HUES64 (cell line): ENCODE results near the gene PSD.
A peak's percentile ranks its signal among the peaks of the same experiment; 100 is the strongest.

Experiments
- H3K27ac ChIP-seq: 2 replicates; pipeline ENCODE4 v1.7.0; 2013; ENCODE audit warnings: low read depth, low read length, inconsistent platforms
- H3K27me3 ChIP-seq: 2 replicates; pipeline ENCODE4 v1.6.1; 2013; ENCODE audit warnings: mild to moderate bottlenecking, low read length; ENCODE audit not compliant: insufficient read depth
- H3K36me3 ChIP-seq: 2 replicates; pipeline ENCODE4 v1.6.1; 2013; ENCODE audit warnings: mild to moderate bottlenecking, low read length; ENCODE audit not compliant: insufficient read depth
- H3K4me1 ChIP-seq: 2 replicates; pipeline ENCODE4 v1.6.1; 2013; ENCODE audit warnings: mild to moderate bottlenecking, low read length, moderate library complexity; ENCODE audit not compliant: insufficient read depth
- H3K4me3 ChIP-seq: 2 replicates; pipeline ENCODE4 v1.5.1; 2013; ENCODE audit warnings: mild to moderate bottlenecking, low read length, moderate library complexity
- H3K9ac ChIP-seq: 2 replicates; pipeline ENCODE4 v1.6.1; 2013; ENCODE audit warnings: mild to moderate bottlenecking, low read depth, low read length
- H3K9me3 ChIP-seq: 2 replicates; pipeline ENCODE4 v1.6.1; 2013; ENCODE audit warnings: low read depth, low read length; ENCODE audit not compliant: insufficient read depth
- WGBS: fragments of 150-250, 120-280 bp; methylation state at CpG from one replicate; pipeline ENCODE4 v1.1.7; 2013; ENCODE audit warnings: missing lambda C conversion rate; 5-methylcytosine and 5-hydroxymethylcytosine counted together

Gene PSD

GRCh38 chr10:102409604-102410428 lies 8.8 kb downstream of the PSD start:
- 39% methylated on average over 24 of the region's 24 CpGs for WGBS
- H3K9me3 ChIP-seq, result no peaks in the 10 kb centered on the region
- H3K9ac ChIP-seq, result peak overlapping the region; percentile 33
- H3K4me1 ChIP-seq, result peaks cover 8% of the 10 kb centered on the region; the same call in 1 of the 2 replicates
- H3K4me3 ChIP-seq, result peak overlapping the region; percentile 63
- H3K27me3 ChIP-seq, result peaks cover 55% of the 10 kb centered on the region
- H3K27ac ChIP-seq, result no peak overlapping the region
- no peaks in the 10 kb centered on the region for H3K36me3 ChIP-seq

- H3K27ac ChIP-seq, result no peak overlapping the region
- peaks cover 55% of the 10 kb centered on the region for H3K27me3 ChIP-seq
- H3K9ac ChIP-seq, result no peak overlapping the region; the same call in 1 of the 2 replicates
- no peaks in the 10 kb centered on the region for H3K36me3 ChIP-seq
- no peaks in the 10 kb centered on the region for H3K9me3 ChIP-seq
- peak overlapping the region; percentile 63 for H3K4me3 ChIP-seq
- H3K4me1 ChIP-seq, result peaks cover 8% of the 10 kb centered on the region; the same call in 1 of the 2 replicates
- 1% methylated on average over 101 of the region's 103 CpGs for WGBS
Observed at GRCh38 chr10:102408728-102409603, 9.6 kb downstream of the PSD start.

- H3K36me3 ChIP-seq, result no peaks in the 10 kb centered on the region
Observed at GRCh38 chr10:102408131-102408727, 10.4 kb downstream of the PSD start.

GRCh38 chr10:102407425-102408130 lies 11.0 kb downstream of the PSD start:
- Histone ChIP-seq H3K36me3 (0 out of 2 replicates have a peak, but pooled peaks cover under 1% of the 10 kb centered on the region), H3K27ac (no peak overlapping the region), H3K9ac (no peak overlapping the region), H3K4me1 (peaks cover 8% of the 10 kb centered on the region; the same call in 1 of the 2 replicates), H3K27me3 (peaks cover 55% of the 10 kb centered on the region), H3K9me3 (no peaks in the 10 kb centered on the region), H3K4me3 (no peak overlapping the region)
- 87% methylated on average over 13 of the region's 13 CpGs for WGBS

More at GRCh38 chr10:102408131-102408727, 10.4 kb downstream of the PSD start:
- H3K27me3 ChIP-seq, result peaks cover 55% of the 10 kb centered on the region
- H3K9me3 ChIP-seq, result no peaks in the 10 kb centered on the region
- 72% methylated on average over 14 of the region's 14 CpGs for WGBS
- H3K9ac ChIP-seq, result no peak overlapping the region
- H3K4me3 ChIP-seq, result peak overlapping the region; percentile 63
- H3K27ac ChIP-seq, result no peak overlapping the region
- H3K4me1 ChIP-seq, result peaks cover 8% of the 10 kb centered on the region; the same call in 1 of the 2 replicates

- Histone ChIP-seq H3K4me1 (peaks cover 8% of the 10 kb centered on the region; the same call in 1 of the 2 replicates), H3K27ac (no peak overlapping the region)
- 100% methylated on average over 2 of the region's 2 CpGs for WGBS
Observed at GRCh38 chr10:102406815-102407214, 11.8 kb downstream of the PSD start.

GRCh38 chr10:102405632-102406031 lies 13.0 kb downstream of the PSD start:
- no peak overlapping the region for H3K9ac ChIP-seq
- peaks cover 12% of the 10 kb centered on the region for H3K36me3 ChIP-seq
- H3K4me1 ChIP-seq, result peaks cover 8% of the 10 kb centered on the region; the same call in 1 of the 2 replicates
- peaks cover 37% of the 10 kb centered on the region for H3K27me3 ChIP-seq
- WGBS, result 90% methylated on average over 6 of the region's 6 CpGs
- H3K4me3 ChIP-seq, result no peak overlapping the region
- H3K27ac ChIP-seq, result no peak overlapping the region
- no peaks in the 10 kb centered on the region for H3K9me3 ChIP-seq

More at GRCh38 chr10:102406815-102407214, 11.8 kb downstream of the PSD start:
- Histone ChIP-seq H3K36me3 (peaks cover 4% of the 10 kb centered on the region; the same call in 1 of the 2 replicates), H3K27me3 (peaks cover 49% of the 10 kb centered on the region), H3K9me3 (no peaks in the 10 kb centered on the region), H3K9ac (no peak overlapping the region), H3K4me3 (no peak overlapping the region)

- peaks cover 12% of the 10 kb centered on the region for H3K36me3 ChIP-seq
- no peak overlapping the region for H3K27ac ChIP-seq
- no peak overlapping the region for H3K9ac ChIP-seq
- 92% methylated on average over 19 of the region's 19 CpGs for WGBS
- H3K4me3 ChIP-seq, result no peak overlapping the region
- H3K27me3 ChIP-seq, result peaks cover 34% of the 10 kb centered on the region
- peaks cover 8% of the 10 kb centered on the region; the same call in 1 of the 2 replicates for H3K4me1 ChIP-seq
- no peaks in the 10 kb centered on the region for H3K9me3 ChIP-seq
Observed at GRCh38 chr10:102405108-102405571, 13.4 kb downstream of the PSD start.

GRCh38 chr10:102404361-102405107 lies 14.1 kb downstream of the PSD start:
- WGBS, result 95% methylated on average over 17 of the region's 17 CpGs
- Histone ChIP-seq H3K9ac (no peak overlapping the region), H3K36me3 (peaks cover 12% of the 10 kb centered on the region), H3K27ac (no peak overlapping the region), H3K9me3 (no peaks in the 10 kb centered on the region), H3K27me3 (peaks cover 33% of the 10 kb centered on the region), H3K4me1 (peaks cover 6% of the 10 kb centered on the region; the same call in 1 of the 2 replicates), H3K4me3 (no peak overlapping the region)

GRCh38 chr10:102403115-102403514 lies 15.5 kb downstream of the PSD start:
- H3K36me3 ChIP-seq, result peaks cover 12% of the 10 kb centered on the region
- H3K27ac ChIP-seq, result no peak overlapping the region
- H3K4me1 ChIP-seq, result peaks cover 3% of the 10 kb centered on the region; the same call in 1 of the 2 replicates
- peaks cover 19% of the 10 kb centered on the region for H3K27me3 ChIP-seq
- no peak overlapping the region for H3K9ac ChIP-seq
- H3K9me3 ChIP-seq, result no peaks in the 10 kb centered on the region
- 92% methylated on average over 13 of the region's 13 CpGs for WGBS
- no peak overlapping the region for H3K4me3 ChIP-seq
